K562 (cell line): ENCODE results near the gene MT1A. TPM values are rescaled to one million over a fixed set of nuclear protein-coding genes. Genes with fewer than 3 reads are reported as not detected.

Source experiments
- CHCHD3 ChIP-seq: fragments of 250-450 bp; sonication (Bioruptor Pico); IDR thresholded peaks from 2 replicates; pipeline ENCODE4 v2.1.2; 2022; ENCODE audit warnings: mild to moderate bottlenecking
- EGR1 ChIP-seq: fragments of 450-650 bp; conservative IDR thresholded peaks from 2 replicates; pipeline ENCODE4 v1.6.1; 2017; ENCODE audit warnings: mild to moderate bottlenecking
- ELF1 ChIP-seq: fragments of 200-800 bp; sonication (Bioruptor generic); IDR thresholded peaks from 2 replicates; pipeline ENCODE4 v1.6.1; 2016; ENCODE audit warnings: missing genetic modification characterization, missing compliant biosample characterization
- ELK3 ChIP-seq: fragments of 450-650 bp; formaldehyde crosslinking; IDR thresholded peaks from 2 replicates; pipeline ENCODE4 v1.4.0; 2020; ENCODE audit warnings: mild to moderate bottlenecking
- GABPB1 ChIP-seq: sonication (generic); formaldehyde crosslinking; IDR thresholded peaks from 2 replicates; pipeline ENCODE4 v1.8.0; 2022; ENCODE audit warnings: mild to moderate bottlenecking, missing genetic modification reagents
- GTF2F1 ChIP-seq: IDR thresholded peaks from 2 replicates; pipeline ENCODE4 v1.6.1; 2011; ENCODE audit warnings: low read depth, low read length, improper control_type of control experiment
- IFI16 ChIP-seq: fragments of 250-450 bp; sonication (Bioruptor Pico); IDR thresholded peaks from 2 replicates; pipeline ENCODE4 v2.1.2; 2022; ENCODE audit warnings: mild to moderate bottlenecking, inconsistent platforms
- JUNB ChIP-seq: fragments of 450-650 bp; formaldehyde crosslinking; conservative IDR thresholded peaks from 2 replicates; pipeline ENCODE4 v1.4.0; 2020; ENCODE audit warnings: mild to moderate bottlenecking
- NFXL1 ChIP-seq: fragments of 450-650 bp; formaldehyde crosslinking; IDR thresholded peaks from 2 replicates; pipeline ENCODE4 v1.4.0; 2021; ENCODE audit warnings: mild to moderate bottlenecking
- POLR2AphosphoS5 ChIP-seq: IDR thresholded peaks from 2 replicates; pipeline ENCODE4 v1.6.1; 2011; ENCODE audit warnings: mild to moderate bottlenecking, low read depth, low read length, moderate library complexity; ENCODE audit not compliant: control insufficient read depth, insufficient read depth
- PTRF ChIP-seq: fragments of 450-650 bp; IDR thresholded peaks from 2 replicates; pipeline ENCODE4 v1.6.1; 2016; ENCODE audit warnings: mild to moderate bottlenecking, missing genetic modification characterization, missing compliant biosample characterization
- PTTG1 ChIP-seq: fragments of 450-650 bp; IDR thresholded peaks from 2 replicates; pipeline ENCODE4 v1.6.1; 2016; ENCODE audit warnings: low read depth, mild to moderate bottlenecking, missing genetic modification characterization, missing compliant biosample characterization
- SMARCA5 ChIP-seq: fragments of 450-650 bp; IDR thresholded peaks from 2 replicates; pipeline ENCODE4 v1.6.1; 2016
- SNAPC5 ChIP-seq: fragments of 250-450 bp; sonication (Bioruptor Pico); IDR thresholded peaks from 2 replicates; pipeline ENCODE4 v1.8.0; 2021; ENCODE audit warnings: moderate library complexity, mild to moderate bottlenecking, inconsistent platforms
- TFAM ChIP-seq: fragments of 250-450 bp; sonication (Bioruptor Pico); conservative IDR thresholded peaks from 2 replicates; pipeline ENCODE4 v1.5.0; 2021; ENCODE audit warnings: mild to moderate bottlenecking, moderate library complexity
- ZBTB11 ChIP-seq, 3 experiments: fragments of 200-800 bp in 1 of 3; fragments of 250-450 bp in 1 of 3; fragments of 450-650 bp in 1 of 3; sonication (Bioruptor Pico) in 1 of 3; sonication (Bioruptor generic) in 1 of 3; formaldehyde crosslinking in 1 of 3; IDR thresholded peaks; 2 replicates each; pipeline versions ENCODE4 v1.6.1 to v1.8.0; 2016 to 2022; ENCODE audit warnings: mild to moderate bottlenecking in 2 of 3, missing genetic modification characterization in 2 of 3, missing compliant biosample characterization in 1 of 3, moderate library complexity in 1 of 3
- ZBTB17 ChIP-seq: fragments of 450-650 bp; formaldehyde crosslinking; IDR thresholded peaks from 2 replicates; pipeline ENCODE4 v1.4.0; 2020; ENCODE audit warnings: mild to moderate bottlenecking
- ZBTB34 ChIP-seq: fragments of 250-450 bp; sonication (Bioruptor Pico); IDR thresholded peaks from 2 replicates; pipeline ENCODE4 v1.8.0; 2021; ENCODE audit warnings: mild to moderate bottlenecking, moderate library complexity
- ZFP1 ChIP-seq: fragments of 450-650 bp; formaldehyde crosslinking; IDR thresholded peaks from 2 replicates; pipeline ENCODE4 v1.4.0; 2020; ENCODE audit warnings: mild to moderate bottlenecking, mixed read lengths
- ZNF280B ChIP-seq: fragments of 250-450 bp; sonication (Bioruptor Pico); IDR thresholded peaks from 2 replicates; pipeline ENCODE4 v1.5.1; 2021; ENCODE audit warnings: mild to moderate bottlenecking
- ZNF311 ChIP-seq: fragments of 250-450 bp; sonication (Bioruptor Pico); IDR thresholded peaks from 2 replicates; pipeline ENCODE4 v1.4.0; 2020; ENCODE audit warnings: mild to moderate bottlenecking, moderate library complexity
- polyA plus RNA-seq, 8 experiments: library from polyadenylated mRNA; depleted of rRNA in 4 of 8; stranded (reverse) in 5 of 8; unstranded in 3 of 8; fragments of >200 nt; fragmentation: Nextera tagmentation in 2 of 8; fragmentation: Illumina TruSeq in 1 of 8; extraction: Ambion mirVana in 2 of 8; extraction: Trizol in 1 of 8; gene quantifications; 2 replicates each; pipeline versions ENCODE4 v1.2.1 to v1.2.3, GENCODE V29; 2011 to 2014; ENCODE audit warnings: inconsistent platforms in 1 of 8, missing spikeins in 1 of 8
- total RNA-seq, 7 experiments: library from RNA; depleted of rRNA in 6 of 7; stranded (reverse); fragments of >200 nt in 6 of 7; fragmentation: Illumina TruSeq in 2 of 7; extraction: Trizol in 2 of 7; gene quantifications; 2 replicates each; pipeline versions ENCODE4 v1.2.1 to v1.2.3, GENCODE V29; 2011 to 2021; ENCODE audit warnings: low replicate concordance in 1 of 7

MT1A gene
- total and polyA plus RNA-seq, 9 of the 15 experiments (the other 6 are each of a cell fraction or from before 2014, with no cell fraction given): 0.23 TPM; not detected in 8

- no peak for TF ChIP-seq PTRF (tag)
- no peak for TF ChIP-seq ZFP1
- peak; percentile 56; the same call in 1 of the 2 replicates for TF ChIP-seq SMARCA5
- TF ChIP-seq ELK3 (CRISPR knock-in tag): no peak
- TF ChIP-seq POLR2AphosphoS5: peak; percentile 39
- TF ChIP-seq ZBTB17 (CRISPR knock-in tag): peak; percentile 74; the same call in 1 of the 2 replicates
- no peak for TF ChIP-seq IFI16 (CRISPR knock-in tag)
- no peak for TF ChIP-seq GABPB1 (CRISPR knock-in tag)
- TF ChIP-seq TFAM (CRISPR knock-in tag): no peak
- TF ChIP-seq EGR1: no peak
- no peak for TF ChIP-seq ZNF311 (CRISPR knock-in tag)
- TF ChIP-seq JUNB (CRISPR knock-in tag): no peak; the same call in 1 of the 2 replicates
- no peak for TF ChIP-seq ZNF280B (CRISPR knock-in tag)
- TF ChIP-seq PTTG1 (tag): no peak
- TF ChIP-seq SNAPC5 (CRISPR knock-in tag): no peak
- TF ChIP-seq ELF1 (tag): no peak
- no peak for TF ChIP-seq ZBTB34
- no peak for TF ChIP-seq GTF2F1
- no peak for TF ChIP-seq CHCHD3 (CRISPR knock-in tag)
- TF ChIP-seq ZBTB11 (CRISPR knock-in tag; IDR thresholded peaks at IDR 0.05): peak in 1 of 3 experiments; percentile 58; a peak in 1 of 6 replicates
- TF ChIP-seq NFXL1 (CRISPR knock-in tag): no peak
Observed at GRCh38 chr16:56608043-56608875, 30.2 kb upstream of the MT1A start, which contains the start of gene MT2A (continued).
